Coronary artery (tissue), 2 donors: ENCODE data around the gene L3MBTL1.

Experiments used
- DNase-seq: peaks from one replicate; pipeline ENCODE4 v3.0.0-alpha.2; 2017; ENCODE audit warnings: low spot score
- H3K27ac ChIP-seq, 2 donors: fragments of 200-600 bp; sonication (generic); one replicate each; pipeline ENCODE4 v1.5.1; 2016 to 2019
- H3K4me3 ChIP-seq: fragments of 200-600 bp; sonication (generic); 2 replicates; pipeline ENCODE4 v1.5.1; 2016; ENCODE audit warnings: mild to moderate bottlenecking, moderate library complexity
- CTCF ChIP-seq: fragments of 200-600 bp; sonication (generic); IDR thresholded peaks from one replicate; pipeline ENCODE4 v1.5.1; 2019; ENCODE audit warnings: antibody characterized with exemption

L3MBTL1 gene

GRCh38 chr20:43545837-43546578 is 38.5 kb downstream of the L3MBTL1 start:
- no peak for TF ChIP-seq CTCF
- H3K4me3 ChIP-seq: no peak overlapping the region
- H3K27ac ChIP-seq: no peak overlapping the region
- no peak for DNase-seq

GRCh38 chr20:43548273-43548880 is 40.9 kb downstream of the L3MBTL1 start:
- DNase-seq: no peak
- TF ChIP-seq CTCF: no peak
- Histone ChIP-seq H3K4me3 (no peak overlapping the region), H3K27ac (no peak overlapping the region)

- no peak for TF ChIP-seq CTCF
- DNase-seq: no peak
- Histone ChIP-seq H3K4me3 (no peak overlapping the region), H3K27ac (no peak overlapping the region)
These were observed 42.0 kb downstream of the L3MBTL1 start for GRCh38 chr20:43549416-43550065.

- no peak for DNase-seq
- no peak overlapping the region for H3K4me3 ChIP-seq
- no peak overlapping the region for H3K27ac ChIP-seq
- TF ChIP-seq CTCF: no peak
These were observed 43.0 kb downstream of the L3MBTL1 start for GRCh38 chr20:43550456-43550855.

GRCh38 chr20:43554369-43554768 is 46.9 kb downstream of the L3MBTL1 start:
- no peak for TF ChIP-seq CTCF
- no peak for DNase-seq

GRCh38 chr20:43558412-43559146 is 51.1 kb downstream of the L3MBTL1 start, which contains the start of gene SGK2:
Gene SGK2 (plus strand): TSS chr20:43559027. CDS start chr20:43566496, 7,469 bp downstream.
- Histone ChIP-seq H3K4me3 (no peak within 1 kb of the TSS), H3K27ac (no peak within 1 kb of the TSS)
- no peak for DNase-seq
- no peak for TF ChIP-seq CTCF

More at GRCh38 chr20:43554369-43554768, 46.9 kb downstream of the L3MBTL1 start:
- no peak overlapping the region for H3K4me3 ChIP-seq
- H3K27ac ChIP-seq: no peak overlapping the region
